Erythroblast (primary cell): Measurements from ENCODE around the gene CYP11A1.

ENCODE experiments used
- GATA1 ChIP-seq: IDR thresholded peaks from 2 replicates; pipeline ENCODE4 v1.6.1; 2011; ENCODE audit warnings: low read depth, mild to moderate bottlenecking, control low read depth, low read length, moderate library complexity
- POLR2A ChIP-seq: IDR thresholded peaks from 2 replicates; pipeline ENCODE4 v1.6.1; 2011; ENCODE audit warnings: mild to moderate bottlenecking, low read length

DNA sequence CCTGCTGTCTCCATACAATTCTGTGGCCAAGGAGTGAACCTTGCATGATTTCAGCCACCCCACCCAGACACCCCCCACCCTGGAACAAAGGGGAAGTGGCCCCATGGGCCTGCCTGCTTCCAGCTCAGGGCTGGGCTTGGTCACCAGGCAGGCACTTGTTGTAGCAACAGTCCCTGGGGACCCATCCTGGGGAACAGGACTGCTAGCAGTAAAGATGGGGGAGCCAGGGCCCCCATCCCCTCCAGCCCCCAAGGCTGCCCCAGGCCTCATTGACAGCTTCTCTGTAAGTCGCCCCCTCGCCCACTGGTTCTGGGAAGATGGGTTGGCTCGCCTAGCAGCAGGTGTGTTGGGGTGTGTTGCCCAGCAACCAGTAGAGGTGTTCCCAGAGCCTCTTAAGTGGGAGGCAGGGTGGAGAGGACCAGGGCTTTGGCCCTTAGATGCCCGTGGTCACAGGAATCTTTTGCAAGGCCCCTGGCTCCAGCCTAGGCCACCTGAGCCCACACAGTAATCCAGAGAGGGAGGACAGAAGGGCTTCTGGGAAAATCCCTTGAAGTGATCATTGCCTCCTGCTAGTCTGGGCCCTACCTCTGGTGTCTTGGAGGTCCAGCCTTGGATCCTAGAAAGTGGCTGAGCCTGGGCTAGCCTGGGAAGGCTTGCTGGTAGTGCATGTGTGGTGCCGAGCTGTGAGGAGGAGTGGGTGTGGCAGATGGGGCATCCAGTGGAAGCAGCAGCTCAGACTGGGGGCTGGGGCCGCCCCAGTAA, 48.9 kb downstream of the CYP11A1 start:
- TF ChIP-seq POLR2A (no peak), GATA1 (no peak)
